GM21825 (cell line): ENCODE results near the gene SPPL2B.
"Not testable (repeated sequence)": the region's sequence is repeated elsewhere in the genome, so short reads cannot be mapped to it uniquely, and the experiment has no call there.

Experiments
- ATAC-seq: cut with Tn5 transposase; IDR thresholded peaks from one replicate; pipeline ENCODE4 v1.9.1; 2021; ENCODE audit warnings: mild to moderate bottlenecking, moderate library complexity; ENCODE audit not compliant: unreplicated experiment

Gene SPPL2B

GRCh38 chr19:2336528-2337328, 8.2 kb downstream of the SPPL2B start:
- no peak for ATAC-seq

GRCh38 chr19:2337329-2337707, 8.8 kb downstream of the SPPL2B start:
- ATAC-seq = no peak

GRCh38 chr19:2338055-2338615, 9.7 kb downstream of the SPPL2B start:
- no peak for ATAC-seq

- ATAC-seq = no peak
Observed at GRCh38 chr19:2338751-2339643, 10.5 kb downstream of the SPPL2B start.

- no peak for ATAC-seq
Observed at GRCh38 chr19:2339644-2340310, 11.3 kb downstream of the SPPL2B start.

GRCh38 chr19:2340496-2341243, 12.2 kb downstream of the SPPL2B start:
- ATAC-seq = no peak

GRCh38 chr19:2341244-2341751, 12.8 kb downstream of the SPPL2B start:
- ATAC-seq = no peak

- no peak for ATAC-seq
Observed at GRCh38 chr19:2341982-2342381, 13.5 kb downstream of the SPPL2B start.

GRCh38 chr19:2342656-2343288, 14.3 kb downstream of the SPPL2B start:
- no peak for ATAC-seq

- no peak for ATAC-seq
Observed at GRCh38 chr19:2343289-2343982, 15.0 kb downstream of the SPPL2B start.

- ATAC-seq = no peak
Observed at GRCh38 chr19:2344381-2344870, 15.9 kb downstream of the SPPL2B start.

- no peak for ATAC-seq
Observed at GRCh38 chr19:2345076-2345475, 16.6 kb downstream of the SPPL2B start.

- no peak for ATAC-seq
Observed at GRCh38 chr19:2345794-2346663, 17.5 kb downstream of the SPPL2B start.

GRCh38 chr19:2349818-2350217, 21.3 kb downstream of the SPPL2B start:
- not testable (repeated sequence) for ATAC-seq

GRCh38 chr19:2350656-2351055, 22.2 kb downstream of the SPPL2B start:
- ATAC-seq = no peak

GRCh38 chr19:2351591-2351990, 23.1 kb downstream of the SPPL2B start:
- ATAC-seq = no peak

GRCh38 chr19:2352121-2352520, 23.6 kb downstream of the SPPL2B start:
- ATAC-seq = no peak
